AML-193 (cell line): ENCODE measurements around the gene COPG2.
"Not testable (repeated sequence)": the region's sequence is repeated elsewhere in the genome, so short reads cannot be mapped to it uniquely, and the experiment has no call there.

Experiments used
- DNase-seq, 2 experiments: peaks; one replicate each; lab custom pipeline; 2025; lab: John Stamatoyannopoulos, UW

Gene COPG2

GRCh38 chr7:130650611-130651120, 17.9 kb downstream of the COPG2 start:
- no peak for DNase-seq

GRCh38 chr7:130649004-130649790, 19.4 kb downstream of the COPG2 start:
- no peak for DNase-seq

DNA sequence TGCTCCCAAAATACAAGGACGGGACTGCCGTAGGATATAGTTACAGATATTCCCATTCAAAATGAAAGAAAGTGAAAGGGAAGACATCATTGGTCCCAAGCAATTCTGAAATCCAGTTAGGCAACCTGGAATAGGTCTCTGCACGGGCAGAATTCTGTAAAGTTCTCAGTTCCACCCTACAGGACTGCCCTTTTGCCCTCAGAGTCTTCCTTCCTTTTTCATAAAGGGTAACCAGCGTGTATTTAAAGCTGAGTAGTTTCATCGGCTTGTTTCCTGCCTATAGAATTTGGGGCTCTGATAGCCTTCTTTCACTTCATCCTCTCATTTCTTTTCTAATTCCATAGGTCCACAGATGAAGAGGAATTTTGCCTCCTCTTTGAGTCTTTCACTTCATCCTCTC, 20.0 kb downstream of the COPG2 start:
- no peak for DNase-seq

DNA sequence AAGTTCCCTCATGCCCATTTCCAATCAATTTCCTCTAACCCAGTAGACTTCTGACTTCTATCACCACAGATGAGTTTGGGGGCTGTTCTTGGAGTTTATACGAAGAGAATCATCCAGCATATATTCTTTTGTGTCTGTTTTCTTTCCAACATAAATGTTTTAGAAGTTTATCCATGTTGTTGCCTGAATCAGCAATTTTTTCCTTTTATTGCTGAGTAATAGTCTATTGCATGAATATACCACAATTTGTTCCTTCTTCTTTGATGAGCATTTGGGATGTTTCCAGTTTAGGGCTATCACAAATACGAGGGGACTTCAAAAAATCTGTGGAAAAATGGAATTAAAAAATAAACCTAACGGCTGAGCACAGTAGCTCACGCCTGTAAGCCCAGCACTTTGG, 26.2 kb downstream of the COPG2 start:
- DNase-seq: no peak

GRCh38 chr7:130641497-130641896, 27.1 kb downstream of the COPG2 start:
- DNase-seq: no peak

- no peak for DNase-seq
These were observed 27.5 kb downstream of the COPG2 start for GRCh38 chr7:130641040-130641439.

DNA sequence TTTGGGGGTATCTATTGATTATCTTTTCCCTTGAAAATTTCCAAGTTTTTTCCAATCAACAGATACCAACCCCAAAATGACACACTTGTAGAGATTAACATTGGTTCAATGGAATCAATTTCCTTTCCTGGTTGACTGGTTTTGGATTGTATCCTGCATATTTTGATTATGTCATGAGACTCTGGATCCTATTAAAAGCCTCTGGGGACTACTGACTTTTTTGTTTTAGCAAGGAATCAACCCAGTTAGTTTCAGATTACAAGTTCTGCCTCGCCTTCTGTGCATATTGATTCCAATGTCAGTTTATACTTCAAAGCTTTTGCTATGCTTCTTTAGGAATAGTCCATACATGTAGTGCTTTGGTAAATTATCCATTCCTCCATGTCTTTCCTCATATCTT, 29.2 kb downstream of the COPG2 start:
- no peak for DNase-seq

DNA sequence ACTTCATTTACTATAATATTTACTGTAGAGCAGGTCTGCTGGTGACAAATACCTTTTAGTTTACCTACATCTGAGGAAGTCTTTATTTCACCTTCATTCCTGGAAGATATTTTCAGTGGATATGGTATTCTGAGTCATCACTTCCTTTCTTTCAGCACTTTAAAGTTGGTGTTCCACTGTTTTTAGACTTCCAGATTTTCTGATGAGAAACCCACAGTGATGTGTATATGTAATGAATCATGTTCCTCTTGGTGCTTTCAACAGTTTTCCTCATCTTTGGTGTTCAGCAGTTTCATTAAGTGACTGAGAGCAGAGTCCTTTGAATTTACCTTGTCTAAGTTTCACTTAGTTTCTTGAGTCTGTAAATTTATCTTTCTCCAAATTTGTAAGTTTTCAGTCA, 36.4 kb downstream of the COPG2 start:
- DNase-seq: no peak

- no peak for DNase-seq
These were observed 39.6 kb downstream of the COPG2 start for GRCh38 chr7:130628901-130629300.

GRCh38 chr7:130627775-130628174, 40.8 kb downstream of the COPG2 start:
- DNase-seq: no peak

GRCh38 chr7:130622866-130623265, 45.7 kb downstream of the COPG2 start:
- DNase-seq: no peak

- DNase-seq: no peak
These were observed 53.0 kb downstream of the COPG2 start for GRCh38 chr7:130615583-130615982.

GRCh38 chr7:130614449-130614848, 54.1 kb downstream of the COPG2 start:
- no peak for DNase-seq

GRCh38 chr7:130611218-130611617, 57.3 kb downstream of the COPG2 start:
- DNase-seq: no peak

GRCh38 chr7:130607066-130607465, 61.5 kb downstream of the COPG2 start:
- not testable (repeated sequence) for DNase-seq

DNA sequence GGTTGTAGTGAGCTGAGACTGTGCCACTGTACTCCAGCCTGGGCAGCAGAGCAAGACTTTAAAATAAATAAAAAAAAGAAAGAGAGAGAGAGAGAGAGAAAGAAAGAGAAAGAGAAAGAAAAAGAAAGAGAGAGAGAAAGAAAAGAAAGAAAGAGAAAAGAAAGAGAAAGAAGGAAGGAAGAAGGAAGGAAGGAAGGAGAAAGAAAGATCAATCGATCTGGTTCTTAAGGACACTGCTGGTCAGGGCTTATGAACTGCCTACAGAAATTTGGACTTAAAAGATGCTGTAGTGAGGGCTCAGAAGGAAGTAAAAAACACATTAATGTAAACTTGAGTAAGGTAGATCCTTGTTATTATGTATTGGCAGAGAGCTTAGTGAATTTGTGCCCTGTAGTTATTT, 62.4 kb downstream of the COPG2 start:
- DNase-seq: no peak

GRCh38 chr7:130598056-130598455, 70.5 kb downstream of the COPG2 start:
- DNase-seq: no peak

GRCh38 chr7:130595986-130596385, 72.6 kb downstream of the COPG2 start:
- no peak for DNase-seq

DNA sequence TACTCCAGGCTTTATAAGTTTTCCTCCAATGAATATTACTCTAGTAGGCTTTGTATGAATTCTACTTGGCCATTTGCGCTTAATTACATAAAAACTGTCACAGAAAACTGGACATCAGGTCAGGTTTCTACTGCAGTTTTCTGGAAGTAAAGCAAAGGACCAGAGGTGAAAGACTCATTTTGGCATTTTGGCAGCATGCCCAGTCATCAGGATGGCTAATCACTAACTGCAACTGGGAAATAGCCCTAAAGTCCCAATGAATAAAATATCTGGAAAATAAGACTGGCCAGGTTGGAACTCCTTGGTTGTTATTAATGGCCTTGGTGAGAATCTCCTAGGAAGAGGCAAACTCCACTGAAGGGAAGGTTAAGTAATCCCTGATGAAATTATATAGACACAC, 75.5 kb downstream of the COPG2 start:
- DNase-seq: no peak

GRCh38 chr7:130591464-130591863, 77.1 kb downstream of the COPG2 start:
- not testable (repeated sequence) for DNase-seq

- not testable (repeated sequence) for DNase-seq
These were observed 82.6 kb downstream of the COPG2 start for GRCh38 chr7:130585932-130586331.

- DNase-seq: not testable (repeated sequence)
These were observed 93.4 kb downstream of the COPG2 start for GRCh38 chr7:130575110-130575509.

DNA sequence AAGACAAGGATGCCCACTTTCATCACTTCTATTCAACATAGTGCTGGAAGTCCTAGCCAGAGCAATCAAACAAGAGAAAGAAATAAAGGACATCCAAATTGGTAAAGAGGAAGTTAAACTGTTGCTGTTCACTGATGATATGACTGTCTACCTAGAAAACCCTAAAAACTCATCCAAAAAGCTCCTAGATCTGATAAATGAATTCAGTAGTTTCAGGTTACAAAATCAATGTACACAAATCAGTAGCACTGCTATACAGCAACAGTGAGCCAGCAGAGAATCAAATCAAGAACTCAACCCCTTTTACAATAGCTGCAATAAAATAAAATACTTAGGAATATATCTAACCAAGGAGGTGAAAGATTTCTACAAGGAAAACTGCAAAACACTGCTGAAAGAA, 98.4 kb downstream of the COPG2 start:
- not testable (repeated sequence) for DNase-seq

DNA sequence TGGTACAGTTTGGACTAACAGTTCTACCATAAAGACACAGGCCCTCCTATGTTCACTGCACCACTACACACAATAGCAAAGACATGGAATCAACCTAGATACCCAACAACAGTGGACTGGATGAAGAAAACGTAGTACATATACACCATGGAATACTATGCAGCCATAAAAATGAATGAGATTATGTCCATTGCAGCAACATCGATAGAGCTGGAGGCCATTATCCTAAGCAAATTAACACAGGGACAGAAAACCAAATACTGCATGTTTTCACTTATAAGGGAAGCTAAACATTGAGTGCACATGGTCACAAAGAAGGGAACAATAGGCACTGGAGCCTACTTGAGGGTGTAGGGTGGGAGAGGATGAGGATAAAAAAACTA, 101.7 kb downstream of the COPG2 start:
- no peak for DNase-seq
